Measurements from ENCODE around the gene RNF13.
"Not testable (repeated sequence)": the region's sequence is repeated elsewhere in the genome, so short reads cannot be mapped to it uniquely, and the experiment has no call there.

Gene RNF13

DNA sequence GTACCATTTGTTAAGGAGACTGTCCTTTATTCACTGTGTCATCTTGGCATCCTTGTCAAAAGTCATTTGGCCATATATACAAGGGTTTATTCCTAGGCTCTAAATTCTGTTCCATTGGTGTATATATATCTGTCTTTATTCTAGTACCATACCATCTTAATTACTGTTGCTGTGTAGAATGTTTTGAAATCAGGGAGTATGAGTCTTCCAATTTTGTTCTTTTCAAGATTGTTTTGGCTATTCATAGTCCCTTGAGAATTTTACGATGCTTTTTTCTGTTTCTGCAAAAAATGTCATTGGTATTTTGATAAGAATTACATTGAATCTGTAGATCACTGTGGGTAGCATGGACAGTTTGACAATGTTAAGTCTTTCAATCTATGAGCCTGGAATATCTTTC, 128.9 kb downstream of the RNF13 start:
- no peak overlapping the region for H3K9ac ChIP-seq (ENCODE audit: low read depth, low read length)
- no peaks in the 10 kb centered on the region for H3K4me1 ChIP-seq (ENCODE audit: control insufficient read depth, insufficient read depth, low read length)
- H3K27me3 ChIP-seq (ENCODE audit: control insufficient read depth, insufficient read depth, low read length), result no peaks in the 10 kb centered on the region
- H3K9me3 ChIP-seq (ENCODE audit: control insufficient read depth, insufficient read depth, low read length), result no peaks in the 10 kb centered on the region
- no peak overlapping the region for H3K4me3 ChIP-seq (ENCODE audit: low read depth, low read length)
- no peaks in the 10 kb centered on the region for H3K36me3 ChIP-seq (ENCODE audit: control insufficient read depth, insufficient read depth, low read length)

DNA sequence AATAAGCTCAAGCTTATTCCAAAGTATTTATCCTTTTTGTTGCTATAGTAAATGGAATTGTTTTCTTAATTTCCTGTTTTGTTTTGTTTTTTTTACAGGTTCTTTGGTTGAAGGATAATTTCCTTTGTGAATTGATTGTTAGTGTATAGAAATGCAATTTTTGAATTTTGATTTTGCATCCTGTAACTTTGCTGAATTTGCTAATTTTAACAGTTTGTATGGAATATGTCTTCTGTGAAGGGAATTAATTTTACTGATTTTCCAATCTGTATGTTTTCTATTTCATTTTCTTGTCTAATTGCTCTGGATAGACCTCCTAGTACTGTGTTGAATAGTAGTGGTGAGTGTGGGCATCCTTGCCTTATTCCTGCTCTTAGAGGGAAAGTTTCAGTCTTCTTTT, 129.4 kb downstream of the RNF13 start:
- Histone ChIP-seq H3K36me3 (ENCODE audit: control insufficient read depth, insufficient read depth, low read length) (no peaks in the 10 kb centered on the region), H3K9me3 (ENCODE audit: control insufficient read depth, insufficient read depth, low read length) (no peaks in the 10 kb centered on the region), H3K27me3 (ENCODE audit: control insufficient read depth, insufficient read depth, low read length) (no peaks in the 10 kb centered on the region), H3K9ac (ENCODE audit: low read depth, low read length) (no peak overlapping the region), H3K4me1 (ENCODE audit: control insufficient read depth, insufficient read depth, low read length) (no peaks in the 10 kb centered on the region), H3K4me3 (ENCODE audit: low read depth, low read length) (no peak overlapping the region)

GRCh38 chr3:149943966-149944365, 131.0 kb downstream of the RNF13 start:
- not testable (repeated sequence) for H3K4me3 ChIP-seq (ENCODE audit: low read depth, low read length); H3K9ac ChIP-seq (ENCODE audit: low read depth, low read length); H3K4me1 ChIP-seq (ENCODE audit: control insufficient read depth, insufficient read depth, low read length); H3K27me3 ChIP-seq (ENCODE audit: control insufficient read depth, insufficient read depth, low read length); H3K9me3 ChIP-seq (ENCODE audit: control insufficient read depth, insufficient read depth, low read length); H3K36me3 ChIP-seq (ENCODE audit: control insufficient read depth, insufficient read depth, low read length)

DNA sequence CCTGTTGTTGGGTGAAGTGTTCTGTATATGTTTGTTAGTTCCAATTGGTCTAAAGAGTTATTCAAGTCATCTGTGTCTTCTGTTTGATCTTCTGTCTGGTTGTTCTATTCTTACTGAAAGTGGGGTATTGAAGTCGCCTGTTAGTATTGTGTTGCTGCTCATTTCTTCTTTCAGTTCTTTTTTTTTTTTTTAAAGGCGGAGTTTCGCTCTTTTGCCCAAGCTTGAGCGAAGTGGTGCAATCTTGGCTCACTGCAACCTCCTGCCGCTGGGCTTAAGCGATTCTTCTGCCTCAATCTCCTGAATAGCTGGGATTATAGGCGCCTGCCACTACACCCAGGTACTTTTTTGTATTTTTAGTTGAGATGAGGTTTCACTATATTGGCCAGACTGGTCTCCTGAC, 134.2 kb downstream of the RNF13 start:
- Histone ChIP-seq H3K27me3 (ENCODE audit: control insufficient read depth, insufficient read depth, low read length) (no peaks in the 10 kb centered on the region), H3K9ac (ENCODE audit: low read depth, low read length) (no peak overlapping the region), H3K36me3 (ENCODE audit: control insufficient read depth, insufficient read depth, low read length) (no peaks in the 10 kb centered on the region), H3K4me3 (ENCODE audit: low read depth, low read length) (no peak overlapping the region), H3K4me1 (ENCODE audit: control insufficient read depth, insufficient read depth, low read length) (no peaks in the 10 kb centered on the region), H3K9me3 (ENCODE audit: control insufficient read depth, insufficient read depth, low read length) (no peaks in the 10 kb centered on the region)

DNA sequence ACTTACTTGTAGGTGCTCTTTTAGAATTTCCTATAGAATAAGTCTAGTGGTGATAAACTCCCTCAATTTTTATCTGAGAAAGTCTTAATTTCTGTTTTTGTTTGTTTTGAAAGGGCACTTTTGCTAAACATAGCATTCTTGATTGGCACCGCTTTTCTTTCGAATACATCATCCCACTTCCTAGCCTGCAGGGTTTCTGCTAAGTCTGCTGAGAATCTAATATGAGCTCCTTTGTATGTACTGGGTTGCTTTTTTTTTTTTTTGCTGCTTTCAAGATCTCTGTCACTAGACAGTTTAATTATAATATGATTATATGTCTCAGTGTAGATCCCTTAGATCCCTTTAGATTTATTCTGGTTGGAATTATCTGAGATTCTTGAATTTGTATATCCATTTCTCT, 136.2 kb downstream of the RNF13 start:
- Histone ChIP-seq H3K27me3 (ENCODE audit: control insufficient read depth, insufficient read depth, low read length) (no peaks in the 10 kb centered on the region), H3K9ac (ENCODE audit: low read depth, low read length) (no peak overlapping the region), H3K4me1 (ENCODE audit: control insufficient read depth, insufficient read depth, low read length) (peaks cover 2% of the 10 kb centered on the region), H3K9me3 (ENCODE audit: control insufficient read depth, insufficient read depth, low read length) (no peaks in the 10 kb centered on the region), H3K4me3 (ENCODE audit: low read depth, low read length) (no peak overlapping the region), H3K36me3 (ENCODE audit: control insufficient read depth, insufficient read depth, low read length) (no peaks in the 10 kb centered on the region)

DNA sequence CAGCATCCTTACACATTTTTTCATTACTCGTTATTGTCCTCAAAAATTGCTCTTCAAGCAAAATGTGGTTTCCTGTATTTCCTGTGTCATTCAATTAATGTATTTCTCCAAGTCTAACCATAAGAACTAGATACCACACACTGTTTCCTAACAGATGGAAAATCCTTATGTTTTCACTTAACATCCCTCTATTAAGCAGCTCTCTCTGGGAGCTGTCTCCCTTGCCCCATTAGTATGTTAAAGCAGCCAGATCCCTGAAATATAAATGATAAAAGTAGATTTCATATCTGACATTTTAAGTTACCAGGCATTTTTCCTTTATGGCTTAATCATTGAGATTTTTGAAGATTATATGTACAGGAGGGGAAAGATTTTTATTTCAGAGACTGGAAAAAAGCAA, 141.8 kb downstream of the RNF13 start:
- H3K36me3 ChIP-seq (ENCODE audit: control insufficient read depth, insufficient read depth, low read length), result no peaks in the 10 kb centered on the region
- no peaks in the 10 kb centered on the region for H3K9me3 ChIP-seq (ENCODE audit: control insufficient read depth, insufficient read depth, low read length)
- H3K4me3 ChIP-seq (ENCODE audit: low read depth, low read length), result no peak overlapping the region
- no peak overlapping the region for H3K9ac ChIP-seq (ENCODE audit: low read depth, low read length)
- H3K4me1 ChIP-seq (ENCODE audit: control insufficient read depth, insufficient read depth, low read length), result peaks cover 5% of the 10 kb centered on the region
- H3K27me3 ChIP-seq (ENCODE audit: control insufficient read depth, insufficient read depth, low read length), result no peaks in the 10 kb centered on the region

DNA sequence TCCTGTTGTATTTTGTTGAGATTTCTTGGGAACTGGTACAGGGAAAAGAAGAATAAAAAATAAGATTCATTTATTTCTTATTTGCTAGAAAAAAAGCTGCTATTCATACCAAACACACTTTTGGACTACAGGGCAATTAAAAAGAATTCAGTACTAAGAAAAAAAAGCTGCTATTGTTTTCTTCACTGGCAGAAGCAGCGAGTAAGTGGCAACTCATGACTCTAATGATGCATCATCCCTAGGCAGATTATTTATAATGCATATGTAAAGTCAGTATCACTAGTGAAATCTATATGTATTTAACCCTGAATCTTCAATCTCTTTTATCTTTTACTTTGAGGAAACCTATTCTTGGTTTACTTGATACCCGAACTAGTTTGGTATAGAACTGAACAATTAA, 142.4 kb downstream of the RNF13 start:
- Histone ChIP-seq H3K4me1 (ENCODE audit: control insufficient read depth, insufficient read depth, low read length) (peaks cover 5% of the 10 kb centered on the region), H3K4me3 (ENCODE audit: low read depth, low read length) (no peak overlapping the region), H3K9ac (ENCODE audit: low read depth, low read length) (no peak overlapping the region), H3K36me3 (ENCODE audit: control insufficient read depth, insufficient read depth, low read length) (no peaks in the 10 kb centered on the region), H3K27me3 (ENCODE audit: control insufficient read depth, insufficient read depth, low read length) (no peaks in the 10 kb centered on the region), H3K9me3 (ENCODE audit: control insufficient read depth, insufficient read depth, low read length) (no peaks in the 10 kb centered on the region)

DNA sequence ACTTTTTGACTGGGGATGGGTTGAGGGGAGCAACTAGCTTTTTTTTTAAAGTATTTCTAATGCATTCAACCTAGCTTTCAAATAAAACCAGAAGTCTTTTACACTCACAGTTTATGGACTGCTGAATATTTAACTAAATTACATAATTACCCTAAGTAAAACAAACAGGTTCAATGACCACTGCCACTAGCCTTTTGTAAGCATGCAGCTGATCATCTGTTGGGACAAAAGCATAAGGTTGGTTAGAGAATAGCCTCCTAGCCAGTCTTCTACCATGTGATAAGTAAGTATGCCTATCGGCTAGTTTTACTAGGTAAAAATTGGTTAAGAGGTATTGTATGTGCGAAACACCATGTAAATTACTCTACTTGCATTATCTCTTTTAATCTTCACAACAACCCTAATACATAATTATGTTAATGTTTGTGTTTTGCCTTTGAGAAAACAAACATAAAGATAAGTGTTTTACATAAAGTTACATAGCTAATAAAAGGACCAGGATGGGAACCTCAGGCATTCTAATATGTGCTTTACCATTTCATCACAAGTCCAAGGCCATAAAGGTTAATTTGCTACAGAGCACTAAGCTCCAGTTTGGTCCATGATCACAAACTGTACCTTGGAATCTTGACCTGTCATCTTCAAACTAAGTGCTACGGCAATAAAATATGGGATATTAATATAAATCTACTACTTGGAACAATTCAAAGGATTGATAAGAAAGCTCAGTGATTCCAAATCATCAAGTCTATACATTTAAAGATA, 144.5 kb downstream of the RNF13 start:
- Histone ChIP-seq H3K9me3 (ENCODE audit: control insufficient read depth, insufficient read depth, low read length) (no peaks in the 10 kb centered on the region), H3K36me3 (ENCODE audit: control insufficient read depth, insufficient read depth, low read length) (no peaks in the 10 kb centered on the region), H3K27me3 (ENCODE audit: control insufficient read depth, insufficient read depth, low read length) (no peaks in the 10 kb centered on the region), H3K4me1 (ENCODE audit: control insufficient read depth, insufficient read depth, low read length) (peaks cover 5% of the 10 kb centered on the region), H3K9ac (ENCODE audit: low read depth, low read length) (no peak overlapping the region), H3K4me3 (ENCODE audit: low read depth, low read length) (no peak overlapping the region)

- no peak overlapping the region for H3K9ac ChIP-seq (ENCODE audit: low read depth, low read length)
- no peak overlapping the region for H3K4me3 ChIP-seq (ENCODE audit: low read depth, low read length)
- H3K36me3 ChIP-seq (ENCODE audit: control insufficient read depth, insufficient read depth, low read length), result no peaks in the 10 kb centered on the region
- no peaks in the 10 kb centered on the region for H3K27me3 ChIP-seq (ENCODE audit: control insufficient read depth, insufficient read depth, low read length)
- H3K4me1 ChIP-seq (ENCODE audit: control insufficient read depth, insufficient read depth, low read length), result peaks cover 5% of the 10 kb centered on the region
- H3K9me3 ChIP-seq (ENCODE audit: control insufficient read depth, insufficient read depth, low read length), result no peaks in the 10 kb centered on the region
These were observed 145.3 kb downstream of the RNF13 start for GRCh38 chr3:149958171-149958796.

- H3K9ac ChIP-seq (ENCODE audit: low read depth, low read length), result no peak overlapping the region
- no peaks in the 10 kb centered on the region for H3K36me3 ChIP-seq (ENCODE audit: control insufficient read depth, insufficient read depth, low read length)
These were observed 146.4 kb downstream of the RNF13 start for GRCh38 chr3:149959443-149959842.

GRCh38 chr3:149963485-149963884, 150.5 kb downstream of the RNF13 start:
- no peaks in the 10 kb centered on the region for H3K27me3 ChIP-seq (ENCODE audit: control insufficient read depth, insufficient read depth, low read length)
- H3K9me3 ChIP-seq (ENCODE audit: control insufficient read depth, insufficient read depth, low read length), result no peaks in the 10 kb centered on the region
- H3K9ac ChIP-seq (ENCODE audit: low read depth, low read length), result no peak overlapping the region
- H3K4me3 ChIP-seq (ENCODE audit: low read depth, low read length), result no peak overlapping the region
- peaks cover 16% of the 10 kb centered on the region for H3K4me1 ChIP-seq (ENCODE audit: control insufficient read depth, insufficient read depth, low read length)
- H3K36me3 ChIP-seq (ENCODE audit: control insufficient read depth, insufficient read depth, low read length), result peaks cover 9% of the 10 kb centered on the region

More at GRCh38 chr3:149959443-149959842, 146.4 kb downstream of the RNF13 start:
- Histone ChIP-seq H3K9me3 (ENCODE audit: control insufficient read depth, insufficient read depth, low read length) (no peaks in the 10 kb centered on the region), H3K27me3 (ENCODE audit: control insufficient read depth, insufficient read depth, low read length) (no peaks in the 10 kb centered on the region), H3K4me1 (ENCODE audit: control insufficient read depth, insufficient read depth, low read length) (peaks cover 3% of the 10 kb centered on the region), H3K4me3 (ENCODE audit: low read depth, low read length) (no peak overlapping the region)

DNA sequence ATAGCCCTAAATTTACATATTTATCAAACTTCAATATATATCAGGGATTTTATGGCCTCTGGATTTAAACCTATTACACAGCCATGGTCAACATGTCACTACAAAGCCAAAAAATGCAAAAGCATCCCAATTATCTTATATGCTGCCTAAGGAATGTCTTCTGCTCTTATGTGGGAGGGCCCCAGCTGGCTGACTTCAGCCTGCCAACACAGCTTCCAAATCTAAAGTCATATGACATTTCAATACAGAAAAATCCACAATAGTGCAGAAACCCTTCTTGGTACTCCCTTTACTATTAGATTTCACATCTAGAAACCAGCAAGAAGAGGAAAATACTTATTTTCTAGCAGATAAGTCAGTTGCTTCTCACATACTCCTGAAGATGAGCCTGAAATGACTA, 151.3 kb downstream of the RNF13 start:
- no peaks in the 10 kb centered on the region for H3K27me3 ChIP-seq (ENCODE audit: control insufficient read depth, insufficient read depth, low read length)

More for the DNA sequence above, 151.3 kb downstream of the RNF13 start:
- Histone ChIP-seq H3K9ac (ENCODE audit: low read depth, low read length) (no peak overlapping the region), H3K4me3 (ENCODE audit: low read depth, low read length) (no peak overlapping the region), H3K4me1 (ENCODE audit: control insufficient read depth, insufficient read depth, low read length) (peaks cover 19% of the 10 kb centered on the region), H3K36me3 (ENCODE audit: control insufficient read depth, insufficient read depth, low read length) (peaks cover 9% of the 10 kb centered on the region), H3K9me3 (ENCODE audit: control insufficient read depth, insufficient read depth, low read length) (no peaks in the 10 kb centered on the region)
